GM18508 (cell line): ENCODE results near the gene ICAM1.
"Not testable (repeated sequence)": the region's sequence is repeated elsewhere in the genome, so short reads cannot be mapped to it uniquely, and the experiment has no call there.

Experiments used
- ATAC-seq: cut with Tn5 transposase; IDR thresholded peaks from one replicate; pipeline ENCODE4 v1.9.1; 2021; ENCODE audit warnings: moderate number of reproducible peaks; ENCODE audit not compliant: insufficient read depth, unreplicated experiment

Gene ICAM1

DNA sequence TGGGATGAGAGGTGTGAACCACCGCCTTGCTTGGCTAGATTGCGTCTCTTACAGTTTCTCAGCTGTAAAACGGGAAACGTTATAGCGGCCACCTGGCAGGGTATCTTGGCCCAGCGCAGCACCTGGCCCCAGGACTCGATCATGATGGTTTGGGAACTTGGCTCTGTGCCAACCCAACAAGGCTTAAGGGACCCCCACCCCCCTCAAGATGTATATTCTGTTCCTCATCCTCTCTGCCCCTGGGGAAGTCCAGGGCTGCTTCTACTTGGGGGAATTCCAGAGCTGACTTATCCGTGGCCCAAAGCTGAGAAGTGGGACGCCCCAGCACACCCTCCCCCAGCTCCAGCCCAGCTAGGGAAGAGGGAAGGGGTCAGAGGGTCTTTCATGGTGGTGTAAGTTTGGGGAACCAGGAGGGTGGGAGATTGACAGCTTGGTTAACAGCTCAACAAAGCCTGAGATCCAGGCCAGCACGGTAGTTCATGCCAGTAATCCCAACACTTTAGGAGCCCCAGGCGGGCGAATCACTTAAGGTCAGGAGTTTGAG is 695 bp downstream of the ICAM1 start:
- no peak for ATAC-seq

DNA sequence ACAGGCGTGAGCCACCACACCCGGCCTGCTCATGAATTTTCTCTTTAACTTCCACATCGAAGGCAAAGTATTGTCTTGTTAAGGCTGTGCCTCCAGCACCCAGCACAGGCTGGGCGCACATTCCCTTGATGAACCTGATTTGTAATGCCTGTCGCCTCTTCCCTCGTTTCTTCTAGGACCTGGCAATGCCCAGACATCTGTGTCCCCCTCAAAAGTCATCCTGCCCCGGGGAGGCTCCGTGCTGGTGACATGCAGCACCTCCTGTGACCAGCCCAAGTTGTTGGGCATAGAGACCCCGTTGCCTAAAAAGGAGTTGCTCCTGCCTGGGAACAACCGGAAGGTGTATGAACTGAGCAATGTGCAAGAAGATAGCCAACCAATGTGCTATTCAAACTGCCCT is 3.7 kb downstream of the ICAM1 start:
- ATAC-seq = no peak

DNA sequence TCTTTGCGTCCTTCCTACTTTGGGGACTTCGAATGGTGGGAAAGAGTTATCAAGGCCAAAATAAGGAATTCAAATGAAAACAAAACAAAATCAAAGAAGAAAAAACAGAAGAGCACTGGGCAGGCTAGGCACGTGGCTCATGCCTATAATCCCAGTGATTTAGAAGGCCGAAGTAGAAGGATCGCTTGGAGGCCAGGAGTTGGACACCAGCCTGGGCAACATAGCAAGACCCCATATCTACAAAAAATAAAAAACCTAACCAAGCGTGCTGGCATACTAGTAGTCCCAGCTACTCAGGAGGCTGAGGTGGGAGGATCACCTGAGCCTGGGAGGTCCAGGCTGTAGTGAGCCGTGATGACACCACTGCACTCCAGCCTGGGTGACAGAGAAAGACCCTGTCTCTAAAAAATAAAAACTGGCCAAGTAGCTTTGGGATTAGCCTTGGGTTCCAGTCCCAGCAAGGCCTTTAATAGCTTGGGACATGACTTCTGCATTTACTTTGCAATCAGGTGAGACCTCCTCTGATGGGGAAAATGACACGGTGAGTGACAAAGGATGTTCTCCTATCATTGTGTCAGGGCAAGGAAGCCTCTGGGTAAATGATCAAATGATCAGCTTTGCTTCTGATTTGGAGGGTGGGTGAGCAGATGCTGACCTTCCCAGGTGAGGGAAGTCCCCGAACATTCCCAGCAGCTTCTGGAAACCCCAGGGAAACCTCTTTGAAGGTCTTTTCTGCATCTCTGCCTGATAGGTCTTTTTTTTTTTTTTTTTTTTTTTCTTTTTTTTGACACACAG is 7.1 kb downstream of the ICAM1 start:
- no peak for ATAC-seq

DNA sequence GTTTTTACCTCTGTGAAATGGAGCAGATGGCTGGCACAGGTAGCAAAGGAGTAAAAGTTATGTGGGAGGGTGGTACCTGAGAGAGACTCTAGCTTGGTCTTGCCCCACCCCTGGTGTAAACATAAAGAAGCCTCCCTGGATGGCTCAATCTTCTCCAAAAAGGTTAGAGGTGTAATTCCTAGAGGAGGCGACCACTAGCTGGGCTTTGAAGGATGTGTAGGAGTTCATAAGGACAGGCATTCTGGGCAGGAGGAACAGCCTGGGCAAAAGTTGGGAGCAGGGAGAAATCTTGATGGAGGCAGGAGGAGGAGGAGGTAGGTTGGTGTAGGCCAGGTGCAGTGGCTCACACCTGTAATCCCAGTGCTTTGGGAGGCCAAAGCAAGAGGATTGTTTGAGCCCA is 8.0 kb downstream of the ICAM1 start:
- ATAC-seq = no peak

DNA sequence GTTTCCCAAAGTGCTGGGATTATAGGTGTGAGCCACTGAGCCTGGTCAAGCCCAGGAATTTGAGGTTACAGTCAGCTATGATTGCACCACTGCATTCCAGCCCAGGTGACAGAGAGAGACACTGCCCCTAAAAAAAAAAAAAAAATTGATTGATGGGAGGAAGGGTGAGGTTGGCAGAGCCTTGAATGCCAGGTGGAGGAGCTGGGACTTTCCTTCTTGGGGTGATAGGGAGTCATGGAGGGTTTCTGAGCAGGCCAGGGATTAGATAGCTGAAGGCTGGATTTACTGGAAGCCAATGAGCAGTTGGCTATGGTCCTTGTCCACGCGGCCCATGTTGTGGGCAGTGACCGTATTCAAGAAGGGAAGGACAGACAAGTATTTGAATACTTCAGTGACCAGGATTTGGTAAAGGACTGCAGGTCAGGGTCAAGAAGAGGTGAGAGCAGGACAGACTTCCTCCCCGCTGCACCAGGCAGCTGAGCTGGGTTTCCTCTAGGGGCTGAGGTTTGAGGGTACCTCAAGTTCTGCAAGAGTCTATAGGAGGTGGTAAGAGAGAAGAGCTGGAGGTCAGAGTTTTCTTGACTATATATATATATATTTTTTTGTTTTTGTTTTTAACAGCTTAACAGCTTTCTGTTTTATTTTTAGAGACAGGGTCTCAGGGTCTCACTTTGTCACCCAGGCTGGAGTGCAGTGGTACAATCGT is 9.0 kb downstream of the ICAM1 start:
- no peak for ATAC-seq

DNA sequence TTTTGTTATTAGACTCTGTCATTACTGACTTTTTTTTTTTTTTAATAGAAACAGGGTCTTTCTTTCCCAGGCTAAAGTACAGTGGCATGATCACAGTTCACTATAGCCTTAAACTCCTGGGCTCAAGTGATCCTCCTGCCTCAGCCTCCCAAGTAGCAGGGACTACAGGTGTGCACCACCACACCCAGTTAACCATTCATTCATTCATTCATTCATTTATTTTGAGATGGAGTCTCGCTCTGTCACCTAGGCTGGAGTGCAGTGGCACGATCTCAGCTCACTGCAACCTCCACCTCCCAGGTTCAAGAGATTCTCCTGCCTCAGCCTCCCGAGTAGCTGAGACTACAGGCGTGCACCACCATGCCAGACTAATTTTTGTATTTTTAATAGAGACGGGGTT is 11.1 kb downstream of the ICAM1 start:
- ATAC-seq = not testable (repeated sequence)

DNA sequence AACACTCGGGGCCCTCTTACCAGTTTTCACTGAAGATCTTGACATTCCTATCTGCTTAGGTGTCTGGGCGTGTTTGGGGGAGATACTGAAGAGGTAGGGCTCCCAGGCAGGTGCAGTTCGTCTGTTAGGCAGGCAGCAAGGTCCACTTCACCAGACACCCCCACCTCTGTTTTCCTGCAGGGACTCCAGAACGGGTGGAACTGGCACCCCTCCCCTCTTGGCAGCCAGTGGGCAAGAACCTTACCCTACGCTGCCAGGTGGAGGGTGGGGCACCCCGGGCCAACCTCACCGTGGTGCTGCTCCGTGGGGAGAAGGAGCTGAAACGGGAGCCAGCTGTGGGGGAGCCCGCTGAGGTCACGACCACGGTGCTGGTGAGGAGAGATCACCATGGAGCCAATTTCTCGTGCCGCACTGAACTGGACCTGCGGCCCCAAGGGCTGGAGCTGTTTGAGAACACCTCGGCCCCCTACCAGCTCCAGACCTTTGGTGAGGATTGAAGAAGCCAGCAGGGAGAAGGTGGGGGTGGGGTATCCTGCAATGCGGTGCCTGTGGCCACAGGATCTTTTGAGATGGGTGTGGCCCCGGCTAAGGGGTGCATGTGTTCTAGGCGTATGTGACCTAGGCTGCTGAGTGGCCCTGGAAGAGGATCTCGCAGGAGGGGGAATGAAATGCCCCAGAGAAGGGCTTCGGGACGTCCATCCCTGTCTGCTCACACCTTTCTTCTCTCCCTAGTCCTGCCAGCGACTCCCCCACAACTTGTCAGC is 12.6 kb downstream of the ICAM1 start:
- ATAC-seq = no peak

DNA sequence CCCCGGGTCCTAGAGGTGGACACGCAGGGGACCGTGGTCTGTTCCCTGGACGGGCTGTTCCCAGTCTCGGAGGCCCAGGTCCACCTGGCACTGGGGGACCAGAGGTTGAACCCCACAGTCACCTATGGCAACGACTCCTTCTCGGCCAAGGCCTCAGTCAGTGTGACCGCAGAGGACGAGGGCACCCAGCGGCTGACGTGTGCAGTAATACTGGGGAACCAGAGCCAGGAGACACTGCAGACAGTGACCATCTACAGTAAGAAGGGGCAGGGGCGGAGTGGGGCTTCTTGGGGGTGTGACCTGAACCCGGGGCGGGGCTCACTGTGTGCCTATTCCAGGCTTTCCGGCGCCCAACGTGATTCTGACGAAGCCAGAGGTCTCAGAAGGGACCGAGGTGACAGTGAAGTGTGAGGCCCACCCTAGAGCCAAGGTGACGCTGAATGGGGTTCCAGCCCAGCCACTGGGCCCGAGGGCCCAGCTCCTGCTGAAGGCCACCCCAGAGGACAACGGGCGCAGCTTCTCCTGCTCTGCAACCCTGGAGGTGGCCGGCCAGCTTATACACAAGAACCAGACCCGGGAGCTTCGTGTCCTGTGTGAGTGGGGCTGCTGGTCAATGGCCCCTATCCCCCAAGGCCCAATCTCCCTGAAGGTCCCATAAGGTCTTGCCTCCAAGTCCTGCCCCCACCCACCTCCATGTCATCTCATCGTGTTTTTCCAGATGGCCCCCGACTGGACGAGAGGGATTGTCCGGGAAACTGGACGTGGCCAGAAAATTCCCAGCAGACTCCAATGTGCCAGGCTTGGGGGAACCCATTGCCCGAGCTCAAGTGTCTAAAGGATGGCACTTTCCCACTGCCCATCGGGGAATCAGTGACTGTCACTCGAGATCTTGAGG is 13.4 kb downstream of the ICAM1 start:
- ATAC-seq = no peak

DNA sequence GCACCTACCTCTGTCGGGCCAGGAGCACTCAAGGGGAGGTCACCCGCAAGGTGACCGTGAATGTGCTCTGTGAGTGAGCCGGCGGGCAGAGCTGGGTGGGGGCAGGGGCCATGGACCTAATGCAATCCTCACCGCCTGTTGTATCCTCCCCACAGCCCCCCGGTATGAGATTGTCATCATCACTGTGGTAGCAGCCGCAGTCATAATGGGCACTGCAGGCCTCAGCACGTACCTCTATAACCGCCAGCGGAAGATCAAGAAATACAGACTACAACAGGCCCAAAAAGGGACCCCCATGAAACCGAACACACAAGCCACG is 14.0 kb downstream of the ICAM1 start:
- ATAC-seq = no peak

DNA sequence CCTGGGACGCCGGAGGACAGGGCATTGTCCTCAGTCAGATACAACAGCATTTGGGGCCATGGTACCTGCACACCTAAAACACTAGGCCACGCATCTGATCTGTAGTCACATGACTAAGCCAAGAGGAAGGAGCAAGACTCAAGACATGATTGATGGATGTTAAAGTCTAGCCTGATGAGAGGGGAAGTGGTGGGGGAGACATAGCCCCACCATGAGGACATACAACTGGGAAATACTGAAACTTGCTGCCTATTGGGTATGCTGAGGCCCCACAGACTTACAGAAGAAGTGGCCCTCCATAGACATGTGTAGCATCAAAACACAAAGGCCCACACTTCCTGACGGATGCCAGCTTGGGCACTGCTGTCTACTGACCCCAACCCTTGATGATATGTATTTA is 14.5 kb downstream of the ICAM1 start:
- ATAC-seq = no peak

DNA sequence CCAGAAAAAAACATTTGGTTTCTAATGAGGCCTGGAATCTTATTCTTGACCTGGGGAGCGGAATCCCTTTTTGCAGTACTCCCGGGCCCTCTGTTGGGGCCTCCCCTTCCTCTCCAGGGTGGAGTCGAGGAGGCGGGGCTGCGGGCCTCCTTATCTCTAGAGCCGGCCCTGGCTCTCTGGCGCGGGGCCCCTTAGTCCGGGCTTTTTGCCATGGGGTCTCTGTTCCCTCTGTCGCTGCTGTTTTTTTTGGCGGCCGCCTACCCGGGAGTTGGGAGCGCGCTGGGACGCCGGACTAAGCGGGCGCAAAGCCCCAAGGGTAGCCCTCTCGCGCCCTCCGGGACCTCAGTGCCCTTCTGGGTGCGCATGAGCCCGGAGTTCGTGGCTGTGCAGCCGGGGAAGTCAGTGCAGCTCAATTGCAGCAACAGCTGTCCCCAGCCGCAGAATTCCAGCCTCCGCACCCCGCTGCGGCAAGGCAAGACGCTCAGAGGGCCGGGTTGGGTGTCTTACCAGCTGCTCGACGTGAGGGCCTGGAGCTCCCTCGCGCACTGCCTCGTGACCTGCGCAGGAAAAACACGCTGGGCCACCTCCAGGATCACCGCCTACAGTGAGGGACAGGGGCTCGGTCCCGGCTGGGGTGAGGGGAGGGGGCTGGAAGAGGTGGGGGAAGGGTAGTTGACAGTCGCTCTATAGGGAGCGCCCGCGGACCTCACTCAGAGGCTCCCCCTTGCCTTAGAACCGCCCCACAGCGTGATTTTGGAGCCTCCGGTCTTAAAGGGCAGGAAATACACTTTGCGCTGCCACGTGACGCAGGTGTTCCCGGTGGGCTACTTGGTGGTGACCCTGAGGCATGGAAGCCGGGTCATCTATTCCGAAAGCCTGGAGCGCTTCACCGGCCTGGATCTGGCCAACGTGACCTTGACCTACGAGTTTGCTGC is 16.1 kb downstream of the ICAM1 start, which contains the start of gene ICAM4:
Gene ICAM4 (plus strand): TSS at position 153 of the 935 bp plus-strand sequence. CDS start 58 bp downstream, at position 211.
- no peak for ATAC-seq

DNA sequence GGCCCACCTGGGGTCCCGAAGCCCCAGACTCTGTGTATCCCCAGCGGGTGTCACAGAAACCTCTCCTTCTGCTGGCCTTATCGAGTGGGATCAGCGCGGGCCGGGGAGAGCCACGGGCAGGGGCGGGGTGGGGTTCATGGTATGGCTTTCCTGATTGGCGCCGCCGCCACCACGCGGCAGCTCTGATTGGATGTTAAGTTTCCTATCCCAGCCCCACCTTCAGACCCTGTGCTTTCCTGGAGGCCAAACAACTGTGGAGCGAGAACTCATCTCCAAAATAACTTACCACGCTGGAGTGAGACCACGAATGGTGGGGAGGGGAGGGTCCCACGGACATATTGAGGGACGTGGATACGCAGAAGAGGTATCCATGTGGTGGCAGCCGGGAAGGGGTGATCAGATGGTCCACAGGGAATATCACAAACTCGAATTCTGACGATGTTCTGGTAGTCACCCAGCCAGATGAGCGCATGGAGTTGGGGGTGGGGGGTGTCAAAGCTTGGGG is 17.8 kb downstream of the ICAM1 start:
- no peak for ATAC-seq

DNA sequence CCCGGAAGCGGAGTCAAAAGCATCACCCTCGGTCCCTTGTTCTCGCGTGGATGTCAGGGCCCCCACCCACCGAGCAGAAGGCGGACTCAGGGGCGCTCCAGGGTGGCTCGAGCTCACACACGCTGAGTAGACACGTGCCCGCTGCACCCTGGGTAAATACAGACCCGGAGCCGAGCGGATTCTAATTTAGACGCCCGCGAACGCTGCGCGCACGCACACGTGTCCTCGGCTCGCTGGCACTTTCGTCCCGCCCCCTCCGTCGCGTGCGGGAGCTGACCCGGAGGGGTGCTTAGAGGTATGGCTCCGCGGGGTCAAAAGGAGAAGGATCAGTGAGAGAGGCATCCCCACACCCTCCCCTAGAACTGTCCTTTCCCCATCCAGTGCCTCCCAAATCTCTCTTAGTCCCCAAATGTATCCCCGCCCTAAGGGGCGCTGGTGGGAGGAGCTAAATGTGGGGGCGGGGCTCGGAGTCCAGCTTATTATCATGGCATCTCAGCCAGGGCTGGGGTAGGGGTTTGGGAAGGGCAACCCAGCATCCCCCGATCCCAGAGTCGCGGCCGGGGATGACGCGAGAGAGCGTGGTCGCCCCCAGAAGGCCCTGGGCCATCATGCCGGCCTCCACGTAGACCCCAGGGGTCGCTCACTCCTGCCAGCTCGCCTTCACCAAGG is 18.4 kb downstream of the ICAM1 start:
- no peak for ATAC-seq

DNA sequence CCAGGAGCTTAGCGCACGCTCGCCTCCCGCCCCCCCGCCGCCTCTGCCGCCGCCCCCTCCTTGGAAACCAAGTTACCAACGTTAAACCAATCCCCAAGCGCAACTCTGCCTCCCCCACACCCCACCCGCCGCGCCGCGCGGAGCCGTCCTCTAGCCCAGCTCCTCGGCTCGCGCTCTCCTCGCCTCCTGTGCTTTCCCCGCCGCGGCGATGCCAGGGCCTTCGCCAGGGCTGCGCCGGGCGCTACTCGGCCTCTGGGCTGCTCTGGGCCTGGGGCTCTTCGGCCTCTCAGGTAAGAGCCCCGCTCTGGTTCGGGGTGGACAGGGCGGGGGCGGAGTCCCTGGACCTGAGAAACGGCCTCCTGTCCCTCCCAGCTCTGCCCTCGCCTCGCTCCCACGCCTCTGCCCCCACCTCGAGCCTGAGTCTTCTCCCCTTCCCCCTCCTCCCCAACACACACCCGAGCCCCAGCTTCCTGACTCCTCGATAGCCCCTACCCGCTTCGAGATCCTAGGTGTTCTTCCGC is 19.0 kb downstream of the ICAM1 start, which contains the start of gene ICAM5:
Gene ICAM5 (plus strand): TSS at position 117 of the 521 bp plus-strand sequence. CDS start 92 bp downstream, at position 209.
- no peak for ATAC-seq

DNA sequence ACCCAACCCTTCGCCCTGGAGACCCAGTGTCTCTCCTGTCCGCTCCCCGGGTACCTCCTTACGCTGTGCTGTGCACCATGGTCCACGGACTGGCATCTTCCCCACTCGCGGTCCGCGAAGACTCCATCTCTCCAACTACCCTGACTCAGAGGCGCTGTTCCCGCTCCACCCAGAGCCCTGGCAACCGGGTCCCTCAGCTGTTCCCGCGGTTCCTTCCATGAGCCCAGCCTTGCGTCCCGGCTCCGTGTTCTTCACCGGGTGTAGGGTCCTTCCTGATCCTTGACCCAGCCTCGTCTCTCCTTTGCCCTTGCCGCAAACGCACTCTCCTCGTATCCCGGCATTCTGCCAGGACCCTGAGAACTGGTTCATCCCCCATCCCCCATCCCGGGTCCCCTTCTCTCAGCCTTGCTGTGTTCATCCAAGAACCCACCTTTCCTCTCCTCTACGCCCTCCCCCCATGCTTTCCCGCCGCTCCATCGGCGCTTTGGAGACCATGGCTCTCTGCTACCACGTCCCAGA is 19.5 kb downstream of the ICAM1 start:
- no peak for ATAC-seq

DNA sequence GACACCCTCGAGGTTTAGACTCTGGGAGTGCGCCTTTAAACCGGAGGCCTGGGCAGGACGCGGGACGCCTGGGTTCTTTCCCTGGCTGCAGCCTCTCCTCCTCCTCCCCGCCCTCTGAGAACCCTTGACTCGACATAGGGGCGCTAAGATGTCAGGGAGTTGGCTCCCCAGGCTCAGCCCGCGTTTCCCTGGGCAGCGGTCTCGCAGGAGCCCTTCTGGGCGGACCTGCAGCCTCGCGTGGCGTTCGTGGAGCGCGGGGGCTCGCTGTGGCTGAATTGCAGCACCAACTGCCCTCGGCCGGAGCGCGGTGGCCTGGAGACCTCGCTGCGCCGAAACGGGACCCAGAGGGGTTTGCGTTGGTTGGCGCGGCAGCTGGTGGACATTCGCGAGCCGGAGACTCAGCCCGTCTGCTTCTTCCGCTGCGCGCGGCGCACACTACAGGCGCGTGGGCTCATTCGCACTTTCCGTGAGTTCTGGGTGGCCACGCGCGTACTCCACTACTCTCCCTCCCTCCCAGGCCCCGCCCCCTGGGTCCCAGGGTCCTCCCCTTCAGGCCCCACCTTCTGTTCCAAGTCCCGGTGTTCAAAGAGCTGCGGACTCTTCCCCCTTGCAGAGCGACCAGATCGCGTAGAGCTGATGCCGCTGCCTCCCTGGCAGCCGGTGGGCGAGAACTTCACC is 20.1 kb downstream of the ICAM1 start:
- ATAC-seq = no peak
